SK-N-SH (cell line): ENCODE measurements around the gene CRB1.

Experiments used
- CTCF ChIP-seq: fragments of 200-600 bp; sonication (generic); IDR thresholded peaks from 2 replicates; pipeline ENCODE4 v1.6.1; 2017; ENCODE audit warnings: antibody characterized with exemption, mild to moderate bottlenecking, moderate library complexity
- EP300 ChIP-seq, 2 experiments: IDR thresholded peaks; 2 replicates each; pipeline versions ENCODE4 v1.4.0 to v1.6.1; 2012; ENCODE audit warnings: borderline replicate concordance in 1 of 2, low read depth in 1 of 2, low read length in 1 of 2
- EZH2phosphoT487 ChIP-seq: fragments of 200-600 bp; sonication (generic); IDR thresholded peaks from 2 replicates; pipeline ENCODE4 v1.6.1; 2017; ENCODE audit warnings: low read depth, mixed run types, mild to moderate bottlenecking, antibody characterized with exemption, moderate library complexity, borderline replicate concordance
- FOXM1 ChIP-seq: IDR thresholded peaks from 2 replicates; pipeline ENCODE4 v1.4.0; 2012; ENCODE audit warnings: low read depth, mild to moderate bottlenecking
- GABPA ChIP-seq: IDR thresholded peaks from 2 replicates; pipeline ENCODE4 v1.4.0; 2012; ENCODE audit warnings: low read depth, mild to moderate bottlenecking
- MAX ChIP-seq: IDR thresholded peaks from 2 replicates; pipeline ENCODE4 v1.4.0; 2012; ENCODE audit warnings: low read depth
- NRF1 ChIP-seq: IDR thresholded peaks from 2 replicates; pipeline ENCODE4 v1.6.1; 2012; ENCODE audit warnings: low read depth, mild to moderate bottlenecking, low read length
- RAD21 ChIP-seq: IDR thresholded peaks from 2 replicates; pipeline ENCODE4 v1.6.1; 2012; ENCODE audit warnings: mild to moderate bottlenecking, low read length
- REST ChIP-seq: IDR thresholded peaks from 2 replicates; pipeline ENCODE4 v1.6.1; 2012; ENCODE audit warnings: mild to moderate bottlenecking, low read depth, low read length, moderate library complexity
- RXRA ChIP-seq: IDR thresholded peaks from 2 replicates; pipeline ENCODE4 v1.4.0; 2012; ENCODE audit warnings: low read depth, mild to moderate bottlenecking, borderline replicate concordance
- TCF12 ChIP-seq: IDR thresholded peaks from 2 replicates; pipeline ENCODE4 v1.4.0; 2012
- USF2 ChIP-seq: fragments of 150-350 bp; IDR thresholded peaks from 2 replicates; pipeline ENCODE4 v1.6.1; 2017; ENCODE audit warnings: antibody characterized with exemption, low read length, low read depth, borderline replicate concordance
- ZBTB33 ChIP-seq: IDR thresholded peaks from 2 replicates; pipeline ENCODE4 v1.4.0; 2012; ENCODE audit warnings: low read depth, borderline replicate concordance

- TF ChIP-seq CTCF (no peak), RXRA (no peak), FOXM1 (no peak), MAX (no peak), EP300 (IDR thresholded peaks at IDR 0.05; ENCODE audit: borderline replicate concordance in 1 of 2, low read depth in 1 of 2, low read length in 1 of 2) (no peak), USF2 (no peak), NRF1 (no peak), ZBTB33 (no peak), GABPA (no peak), RAD21 (no peak), EZH2phosphoT487 (no peak), REST (no peak), TCF12 (no peak)
These were observed 18.7 kb upstream of the CRB1 start for GRCh38 chr1:197249324-197249723.
